Measurements from ENCODE around the gene TNRC6B. TPM values are rescaled to one million over a fixed set of nuclear protein-coding genes. Genes with fewer than 3 reads are reported as not detected.
A peak's percentile ranks its signal among the peaks of the same experiment; 100 is the strongest.

Gene TNRC6B
- total RNA-seq, 4 donors from 2014 or later, result 34.5 to 57.0 (median 45.4) TPM

GRCh38 chr22:40270031-40270430, 92.3 kb downstream of the TNRC6B start:
- no peak for DNase-seq (ENCODE audit: extremely low spot score)
- no peak overlapping the region for H3K4me3 ChIP-seq
- 90% methylated on average over 9 of the region's 9 CpGs for WGBS
- peak overlapping the region in 3 of 4 donors; percentile 10 to 52 (median 42) for H3K27ac ChIP-seq (replicated peaks in 1 of 4)
- TF ChIP-seq POLR2AphosphoS5 (IDR thresholded peaks at IDR 0.05), result no peak
- TF ChIP-seq POLR2A (IDR thresholded peaks at IDR 0.05; ENCODE audit: low read depth), result no peak
- TF ChIP-seq, protein P1, sequence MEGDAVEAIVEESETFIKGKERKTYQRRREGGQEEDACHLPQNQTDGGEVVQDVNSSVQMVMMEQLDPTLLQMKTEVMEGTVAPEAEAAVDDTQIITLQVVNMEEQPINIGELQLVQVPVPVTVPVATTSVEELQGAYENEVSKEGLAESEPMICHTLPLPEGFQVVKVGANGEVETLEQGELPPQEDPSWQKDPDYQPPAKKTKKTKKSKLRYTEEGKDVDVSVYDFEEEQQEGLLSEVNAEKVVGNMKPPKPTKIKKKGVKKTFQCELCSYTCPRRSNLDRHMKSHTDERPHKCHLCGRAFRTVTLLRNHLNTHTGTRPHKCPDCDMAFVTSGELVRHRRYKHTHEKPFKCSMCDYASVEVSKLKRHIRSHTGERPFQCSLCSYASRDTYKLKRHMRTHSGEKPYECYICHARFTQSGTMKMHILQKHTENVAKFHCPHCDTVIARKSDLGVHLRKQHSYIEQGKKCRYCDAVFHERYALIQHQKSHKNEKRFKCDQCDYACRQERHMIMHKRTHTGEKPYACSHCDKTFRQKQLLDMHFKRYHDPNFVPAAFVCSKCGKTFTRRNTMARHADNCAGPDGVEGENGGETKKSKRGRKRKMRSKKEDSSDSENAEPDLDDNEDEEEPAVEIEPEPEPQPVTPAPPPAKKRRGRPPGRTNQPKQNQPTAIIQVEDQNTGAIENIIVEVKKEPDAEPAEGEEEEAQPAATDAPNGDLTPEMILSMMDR (IDR thresholded peaks at IDR 0.05), result no peak
- H3K9me3 ChIP-seq, result no peaks in the 10 kb centered on the region
- peaks cover 6 to 61% (median 33%) of the 10 kb centered on the region in 4 donors for H3K36me3 ChIP-seq
- intact Hi-C loops (cut with DNase I), result loop anchor here (10.0 kb wide), 2 partner anchors 85 to 225 kb away; no protein-coding TSS in a partner anchor
- H3K4me1 ChIP-seq, result peaks cover 3 to 37% (median 29%) of the 10 kb centered on the region in 4 donors
- no peaks in the 10 kb centered on the region for H3K27me3 ChIP-seq

GRCh38 chr22:40270748-40271373, 93.1 kb downstream of the TNRC6B start:
- intact Hi-C loops (cut with DNase I), result loop anchor here (10.0 kb wide), 2 partner anchors 86 to 226 kb away; no protein-coding TSS in a partner anchor
- no peaks in the 10 kb centered on the region for H3K27me3 ChIP-seq
- no peaks in the 10 kb centered on the region for H3K9me3 ChIP-seq
- peaks cover 7 to 41% (median 36%) of the 10 kb centered on the region in 4 donors for H3K4me1 ChIP-seq
- WGBS, result 51% methylated on average over 5 of the region's 5 CpGs
- H3K4me3 ChIP-seq, result peak overlapping the region in 1 of 4 donors; percentile 8
- no peak for DNase-seq (ENCODE audit: extremely low spot score)
- TF ChIP-seq POLR2A (IDR thresholded peaks at IDR 0.05; ENCODE audit: low read depth), result no peak
- TF ChIP-seq EP300 (IDR thresholded peaks at IDR 0.05), result no peak
- no peak for TF ChIP-seq POLR2AphosphoS5 (IDR thresholded peaks at IDR 0.05)
- TF ChIP-seq, protein P1 (IDR thresholded peaks at IDR 0.05), result no peak
- H3K36me3 ChIP-seq, result peaks cover 4 to 53% (median 29%) of the 10 kb centered on the region in 4 donors
- peak overlapping the region in 3 of 4 donors; percentile 10 to 52 (median 42) for H3K27ac ChIP-seq (replicated peaks in 1 of 4)

DNA sequence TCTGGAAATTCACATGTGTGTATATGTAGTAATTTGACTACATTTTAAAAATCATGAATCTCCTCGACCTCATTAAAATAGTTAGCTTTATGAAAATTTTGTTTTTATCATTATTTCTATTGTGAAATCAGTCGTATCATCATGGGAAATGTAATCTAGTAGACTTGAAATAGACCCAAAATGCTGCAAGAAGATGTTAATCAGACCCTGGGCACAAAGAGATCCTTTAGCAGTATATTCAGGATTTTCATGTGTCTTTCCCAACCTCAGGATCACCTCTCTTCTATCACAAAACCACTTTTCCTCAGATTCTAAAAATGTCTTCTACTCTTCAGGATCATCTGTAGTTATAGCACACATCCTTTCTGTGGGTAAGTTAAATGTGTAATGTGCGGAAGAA, 93.7 kb downstream of the TNRC6B start:
- DNase-seq (ENCODE audit: extremely low spot score), result no peak
- Histone ChIP-seq H3K27ac (replicated peaks in 1 of 4) (peak overlapping the region in 3 of 4 donors; percentile 10 to 52 (median 42)), H3K9me3 (no peaks in the 10 kb centered on the region), H3K27me3 (no peaks in the 10 kb centered on the region), H3K4me3 (no peak overlapping the region), H3K4me1 (peaks cover 10 to 45% (median 41%) of the 10 kb centered on the region in 4 donors), H3K36me3 (peaks cover 4 to 50% (median 26%) of the 10 kb centered on the region in 4 donors)
- TF ChIP-seq EP300 (IDR thresholded peaks at IDR 0.05) (no peak), POLR2A (IDR thresholded peaks at IDR 0.05; ENCODE audit: low read depth) (no peak), POLR2AphosphoS5 (IDR thresholded peaks at IDR 0.05) (no peak)
- TF ChIP-seq, protein P1 (IDR thresholded peaks at IDR 0.05), result no peak
- WGBS, result 86% methylated on average over 3 of the region's 3 CpGs
- intact Hi-C loops (cut with DNase I), result loop anchor here (10.0 kb wide), 2 partner anchors 87 to 227 kb away; no protein-coding TSS in a partner anchor

GRCh38 chr22:40273319-40273718, 95.6 kb downstream of the TNRC6B start:
- Histone ChIP-seq H3K9me3 (no peaks in the 10 kb centered on the region), H3K27ac (replicated peaks in 1 of 4) (peak overlapping the region in 3 of 4 donors; percentile 4 to 47 (median 38)), H3K4me1 (peaks cover 22 to 57% (median 54%) of the 10 kb centered on the region in 4 donors), H3K4me3 (no peak overlapping the region), H3K27me3 (no peaks in the 10 kb centered on the region), H3K36me3 (peaks cover 4 to 36% (median 22%) of the 10 kb centered on the region in 4 donors)
- 78% methylated on average over 6 of the region's 6 CpGs for WGBS
- TF ChIP-seq EP300 (IDR thresholded peaks at IDR 0.05) (no peak), POLR2A (IDR thresholded peaks at IDR 0.05; ENCODE audit: low read depth) (no peak), POLR2AphosphoS5 (IDR thresholded peaks at IDR 0.05) (no peak)
- TF ChIP-seq, protein P1 (IDR thresholded peaks at IDR 0.05), result no peak
- no peak for DNase-seq (ENCODE audit: extremely low spot score)
- intact Hi-C loops (cut with DNase I), result loop anchor here (10.0 kb wide), 2 partner anchors 89 to 229 kb away; no protein-coding TSS in a partner anchor
